HPDE6-E6E7 (cell line): Measurements from ENCODE around the gene GPT2.

Source experiments
- DNase-seq: peaks from one replicate; pipeline ENCODE4 v3.0.0; 2011; ENCODE audit warnings: missing footprints; ENCODE audit errors: extremely low spot score

Gene GPT2

GRCh38 chr16:46968063-46968435 lies 83.9 kb downstream of the GPT2 start:
- DNase-seq = no peak

DNA sequence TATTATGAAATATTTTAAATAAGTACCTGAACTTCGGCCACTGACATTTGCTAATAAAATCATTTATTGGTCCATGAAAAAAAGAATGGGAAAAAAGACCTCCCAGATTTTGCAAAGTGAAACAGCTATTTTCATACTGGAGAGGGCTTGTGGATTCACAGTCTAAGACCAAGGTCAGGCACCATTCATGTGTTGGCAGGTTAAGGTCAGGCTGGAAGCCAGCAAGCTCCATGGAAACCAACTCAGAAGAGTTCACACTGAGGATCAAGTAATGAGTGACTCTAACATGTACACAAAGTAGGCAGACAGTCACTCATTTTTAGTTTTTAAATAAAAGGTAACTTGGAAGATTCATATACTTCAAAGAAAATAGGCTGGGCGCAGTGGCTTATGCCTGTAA lies 85.9 kb downstream of the GPT2 start:
- no peak for DNase-seq

- DNase-seq = no peak
Observed at GRCh38 chr16:46971271-46971670, 87.1 kb downstream of the GPT2 start.

- DNase-seq = peak; percentile 28
Observed at GRCh38 chr16:46972429-46973206, 88.5 kb downstream of the GPT2 start.

DNA sequence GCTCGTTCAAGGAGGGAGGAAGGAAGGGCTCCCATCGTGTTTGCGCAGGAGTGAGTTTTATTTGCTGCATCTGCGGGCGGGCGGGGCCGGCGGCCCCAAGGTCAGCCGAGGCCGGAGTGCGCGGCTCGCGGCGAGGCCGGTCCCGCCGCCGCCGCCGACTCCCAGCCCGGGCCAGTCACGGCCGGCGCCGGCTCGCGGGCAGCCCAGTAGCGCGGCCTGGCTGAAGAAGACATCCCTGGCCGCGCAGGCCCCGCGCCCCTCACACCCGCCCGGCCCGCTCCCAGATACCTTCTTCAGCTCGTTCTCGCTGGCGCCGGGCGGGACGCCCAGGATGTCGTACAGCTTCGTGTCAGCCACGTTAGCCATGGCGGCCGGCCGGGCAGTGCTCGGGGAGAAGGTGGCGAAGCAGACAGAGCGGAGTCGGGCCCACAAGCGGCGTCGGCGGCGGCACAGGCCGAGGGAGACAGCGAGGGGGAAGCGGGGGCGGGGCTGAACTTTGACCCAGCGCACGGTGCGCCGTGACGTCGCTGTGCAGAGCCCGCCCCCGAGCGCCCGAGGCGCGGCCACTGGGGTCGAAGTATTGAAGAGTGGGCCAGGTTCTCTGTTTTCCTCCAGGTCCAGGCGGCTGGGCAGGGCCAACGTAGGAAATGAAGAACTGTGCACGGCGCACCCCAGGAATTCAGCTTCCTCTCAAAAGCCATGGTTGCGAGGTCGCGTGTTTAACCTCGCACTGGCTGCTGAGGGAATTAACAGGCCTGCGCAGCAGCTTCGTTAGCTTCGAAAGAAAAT lies 89.2 kb downstream of the GPT2 start, which contains the start of gene DNAJA2:
DNAJA2 (minus strand) TSS at position 468 of the 789 bp plus-strand sequence; CDS start at position 366, 102 bp downstream.
- peak; percentile 74 for DNase-seq

DNA sequence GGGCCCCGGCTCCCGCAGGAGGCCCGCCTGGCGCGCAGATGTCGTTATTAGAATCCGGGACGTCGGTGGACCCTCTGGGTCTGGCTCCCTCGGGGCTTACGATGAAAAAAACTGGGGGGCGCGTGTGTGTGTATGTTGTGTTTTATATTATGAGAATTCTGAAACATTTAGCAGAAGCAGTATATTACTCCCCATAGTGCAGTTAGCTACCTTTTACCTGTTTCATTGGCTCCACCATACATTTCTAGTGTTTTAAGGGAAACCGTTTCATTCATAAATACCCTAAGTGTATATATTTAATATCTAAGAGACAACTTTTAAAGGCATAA lies 89.8 kb downstream of the GPT2 start:
- DNase-seq = no peak

DNA sequence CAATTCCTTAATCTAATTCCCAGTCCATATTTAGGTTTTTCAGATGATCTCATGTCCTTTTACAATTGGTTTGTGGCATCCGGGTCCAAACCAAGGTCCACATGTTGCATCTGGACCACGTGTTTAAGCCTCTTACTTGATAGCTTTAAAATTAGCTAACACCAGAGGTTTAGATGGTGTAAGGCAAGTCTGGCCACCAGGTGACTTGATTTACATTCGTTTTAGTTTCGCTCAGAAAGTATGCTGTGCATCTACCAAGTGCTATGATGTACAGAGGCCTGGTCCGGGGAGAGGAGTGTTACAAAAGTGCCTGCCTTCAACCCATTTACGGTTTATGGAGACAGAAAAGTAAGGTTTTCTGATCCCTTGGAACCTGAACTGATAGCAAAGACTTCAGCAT lies 90.2 kb downstream of the GPT2 start:
- no peak for DNase-seq

- DNase-seq = no peak
Observed at GRCh38 chr16:46975165-46975564, 91.0 kb downstream of the GPT2 start.

GRCh38 chr16:46975908-46976470 lies 91.8 kb downstream of the GPT2 start:
- no peak for DNase-seq

DNA sequence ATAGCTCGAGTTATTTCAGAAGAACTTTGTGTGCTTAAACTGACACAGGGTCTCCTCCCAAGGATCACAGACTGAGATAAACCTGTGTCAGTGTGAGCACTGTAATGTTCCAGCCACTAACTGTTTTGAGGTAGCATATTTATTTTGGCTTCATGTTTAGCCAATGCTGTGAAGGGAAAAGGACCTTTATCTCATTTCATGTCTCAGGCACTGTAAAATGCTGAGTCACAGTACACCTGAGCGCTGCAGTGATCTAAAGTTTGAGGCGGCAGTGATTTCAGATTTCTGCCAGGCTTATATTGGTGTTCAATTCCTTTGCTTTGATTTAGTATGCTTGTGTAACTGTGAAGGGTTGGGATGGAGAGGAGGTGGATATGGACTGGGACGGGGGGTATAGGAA lies 92.4 kb downstream of the GPT2 start:
- no peak for DNase-seq
